Fibroblast of mammary gland (primary cell): Measurements from ENCODE around the gene PEBP1.

ENCODE experiments used
- DNase-seq: peaks from one replicate; pipeline ENCODE4 v3.0.0-alpha.2; 2010; ENCODE audit warnings: low read depth
- H3K4me3 ChIP-seq: 2 replicates; pipeline ENCODE4 v1.5.1; 2011; ENCODE audit warnings: low read depth, mild to moderate bottlenecking, low read length, moderate library complexity; ENCODE audit not compliant: control insufficient read depth
- CTCF ChIP-seq: conservative IDR thresholded peaks from 2 replicates; pipeline ENCODE4 v1.5.1; 2011; ENCODE audit warnings: low read depth, low read length, inconsistent platforms; ENCODE audit not compliant: control insufficient read depth, insufficient read depth

The PEBP1 gene

GRCh38 chr12:118102070-118102469 lies 33.9 kb upstream of the PEBP1 start:
- DNase-seq, result no peak
- H3K4me3 ChIP-seq, result no peak overlapping the region
- no peak for TF ChIP-seq CTCF

GRCh38 chr12:118102609-118103008 lies 33.3 kb upstream of the PEBP1 start:
- TF ChIP-seq CTCF, result no peak
- no peak for DNase-seq
- peak overlapping the region; percentile 64 for H3K4me3 ChIP-seq

- DNase-seq, result no peak
- TF ChIP-seq CTCF, result no peak
- H3K4me3 ChIP-seq, result peak overlapping the region; percentile 64
Measured at GRCh38 chr12:118103201-118103600, 32.7 kb upstream of the PEBP1 start.

- peak within 1 kb of the TSS; percentile 64 for H3K4me3 ChIP-seq
- TF ChIP-seq CTCF, result no peak
- DNase-seq, result peak; percentile 51
Measured at GRCh38 chr12:118103601-118104382, 32.1 kb upstream of the PEBP1 start, which contains the start of gene VSIG10. Gene VSIG10, minus strand, starts transcription at chr12:118104011. Its CDS starts 340 bp downstream, at chr12:118103671.

GRCh38 chr12:118107011-118107410 lies 28.9 kb upstream of the PEBP1 start:
- H3K4me3 ChIP-seq, result no peak overlapping the region
- DNase-seq, result no peak
- no peak for TF ChIP-seq CTCF

GRCh38 chr12:118107694-118108093 lies 28.2 kb upstream of the PEBP1 start:
- TF ChIP-seq CTCF, result no peak
- DNase-seq, result no peak

More at GRCh38 chr12:118107694-118108093, 28.2 kb upstream of the PEBP1 start:
- H3K4me3 ChIP-seq, result no peak overlapping the region
